GM21423 (cell line): Measurements from ENCODE around the gene ERH.
A peak's percentile ranks its signal among the peaks of the same experiment; 100 is the strongest.

Experiments
- ATAC-seq: cut with Tn5 transposase; IDR thresholded peaks from one replicate; pipeline ENCODE4 v1.9.1; 2021; ENCODE audit warnings: mild to moderate bottlenecking, moderate library complexity; ENCODE audit not compliant: unreplicated experiment

Gene ERH

GRCh38 chr14:69357544-69358200 lies 40.4 kb downstream of the ERH start:
- no peak for ATAC-seq

GRCh38 chr14:69356903-69357543 lies 41.1 kb downstream of the ERH start:
- no peak for ATAC-seq

- no peak for ATAC-seq
Measured at GRCh38 chr14:69355607-69356281, 42.4 kb downstream of the ERH start.

- ATAC-seq, result no peak
Measured at GRCh38 chr14:69355154-69355597, 42.9 kb downstream of the ERH start.

GRCh38 chr14:69354383-69355153 lies 43.5 kb downstream of the ERH start:
- peak; percentile 90 for ATAC-seq

- no peak for ATAC-seq
Measured at GRCh38 chr14:69353168-69353567, 44.9 kb downstream of the ERH start.

- no peak for ATAC-seq
Measured at GRCh38 chr14:69351911-69352310, 46.2 kb downstream of the ERH start.

- ATAC-seq, result no peak
Measured at GRCh38 chr14:69351385-69351784, 46.7 kb downstream of the ERH start.

- ATAC-seq, result no peak
Measured at GRCh38 chr14:69350892-69351291, 47.2 kb downstream of the ERH start.

- ATAC-seq, result no peak
Measured at GRCh38 chr14:69349091-69349777, 48.9 kb downstream of the ERH start.

- no peak for ATAC-seq
Measured at GRCh38 chr14:69346710-69347109, 51.4 kb downstream of the ERH start.

- no peak for ATAC-seq
Measured at GRCh38 chr14:69345402-69345801, 52.7 kb downstream of the ERH start.

GRCh38 chr14:69344171-69344570 lies 53.9 kb downstream of the ERH start:
- ATAC-seq, result no peak

GRCh38 chr14:69342928-69343525 lies 55.1 kb downstream of the ERH start:
- ATAC-seq, result no peak

GRCh38 chr14:69339426-69339825 lies 58.7 kb downstream of the ERH start:
- ATAC-seq, result no peak

GRCh38 chr14:69337984-69338383 lies 60.1 kb downstream of the ERH start:
- no peak for ATAC-seq

- no peak for ATAC-seq
Measured at GRCh38 chr14:69335371-69335771, 62.7 kb downstream of the ERH start.

GRCh38 chr14:69334576-69334975 lies 63.5 kb downstream of the ERH start:
- no peak for ATAC-seq

- no peak for ATAC-seq
Measured at GRCh38 chr14:69333791-69334337, 64.2 kb downstream of the ERH start.

- ATAC-seq, result no peak
Measured at GRCh38 chr14:69332782-69333395, 65.2 kb downstream of the ERH start.
